H1 (cell line): ENCODE measurements around the gene HIVEP2. TPM values are rescaled to one million over a fixed set of nuclear protein-coding genes. Genes with fewer than 3 reads are reported as not detected.

Source experiments
- CTCF ChIA-PET: fragments of 300-600 bp; sonication (Branson Sonifier 250); formaldehyde crosslinking; loops from one replicate; lab custom pipeline; 2021; ENCODE audit not compliant: partially characterized antibody; lab: Charles Lee
- POLR2A ChIA-PET: fragments of 300-600 bp; sonication (Branson Sonifier 250); formaldehyde crosslinking; loops from one replicate; lab custom pipeline; 2021; ENCODE audit warnings: inconsistent platforms; ENCODE audit not compliant: partially characterized antibody; lab: Charles Lee
- DNase-seq, 2 experiments: peaks; one replicate each; pipeline versions ENCODE4 v3.0.0 to v3.0.0-alpha.2; 2010 to 2022; ENCODE audit warnings: low spot score in 2 of 2, low read depth in 1 of 2, mixed read lengths in 1 of 2
- FAIRE-seq: peaks from 2 replicates; lab custom pipeline; 2011; peaks lifted over from hg19 to GRCh38; lab: Jason Lieb, UNC
- H2AFZ ChIP-seq: 2 replicates; pipeline ENCODE4 v1.8.1; 2012; ENCODE audit warnings: low read length, inconsistent platforms
- H2AK5ac ChIP-seq: 2 replicates; pipeline ENCODE4 v1.6.1; 2013; ENCODE audit warnings: low read depth, low read length
- H2BK120ac ChIP-seq: replicated peaks from 2 replicates; pipeline ENCODE3; 2013; ENCODE audit warnings: low read depth, low read length, inconsistent platforms
- H2BK12ac ChIP-seq: 2 replicates; pipeline ENCODE4 v1.6.1; 2013; ENCODE audit warnings: low read depth, low read length
- H2BK15ac ChIP-seq: 2 replicates; pipeline ENCODE4 v1.6.1; 2013; ENCODE audit warnings: low read length
- H2BK20ac ChIP-seq: 2 replicates; pipeline ENCODE4 v1.6.1; 2013; ENCODE audit warnings: low read length
- H2BK5ac ChIP-seq: 2 replicates; pipeline ENCODE4 v1.6.1; 2013; ENCODE audit warnings: low read depth, low read length
- H3K14ac ChIP-seq: 2 replicates; pipeline ENCODE4 v1.6.1; 2013; ENCODE audit warnings: inconsistent platforms; ENCODE audit not compliant: insufficient read length
- H3K18ac ChIP-seq: 2 replicates; pipeline ENCODE4 v1.6.1; 2013; ENCODE audit warnings: low read length; ENCODE audit errors: extremely low read depth
- H3K23ac ChIP-seq: 2 replicates; pipeline ENCODE4 v1.6.1; 2013; ENCODE audit warnings: inconsistent platforms; ENCODE audit not compliant: insufficient read length
- H3K23me2 ChIP-seq: 2 replicates; pipeline ENCODE4 v1.6.1; 2013; ENCODE audit warnings: low read depth, low read length
- H3K27ac ChIP-seq: 2 replicates; pipeline ENCODE4 v1.6.1; 2011; ENCODE audit warnings: low read depth, low read length, inconsistent platforms
- H3K27me3 ChIP-seq, 4 experiments: replicated peaks in 1 of 4; 1 replicate in 1 of 4; 2 replicates in 3 of 4; pipeline versions ENCODE4 v1.6.1 to v1.8.1; 2011 to 2013; ENCODE audit warnings: low read length in 3 of 4, mild to moderate bottlenecking in 3 of 4, inconsistent platforms in 2 of 4, mixed read lengths in 2 of 4, moderate library complexity in 1 of 4; ENCODE audit not compliant: control insufficient read depth in 3 of 4, insufficient read depth in 3 of 4; ENCODE audit errors: extremely low read depth in 1 of 4
- H3K36me3 ChIP-seq, 4 experiments: 2 replicates each; pipeline versions ENCODE4 v1.6.1 to v1.8.1; 2011 to 2013; ENCODE audit warnings: mild to moderate bottlenecking in 4 of 4, low read length in 3 of 4, moderate library complexity in 2 of 4, control low read depth in 1 of 4, inconsistent platforms in 1 of 4; ENCODE audit not compliant: insufficient read depth in 4 of 4, control insufficient read depth in 2 of 4
- H3K4ac ChIP-seq: replicated peaks from 2 replicates; pipeline ENCODE3; 2013; ENCODE audit warnings: low read length, low read depth, mixed read lengths, inconsistent platforms; ENCODE audit not compliant: insufficient read length
- H3K4me1 ChIP-seq, 4 experiments: replicated peaks in 1 of 4; 1 replicate in 1 of 4; 2 replicates in 3 of 4; pipeline versions ENCODE4 v1.6.1 to v1.8.1; 2011 to 2013; ENCODE audit warnings: low read length in 3 of 4, inconsistent platforms in 2 of 4, mixed read lengths in 1 of 4; ENCODE audit not compliant: insufficient read depth in 4 of 4, control insufficient read depth in 3 of 4
- H3K4me2 ChIP-seq, 2 experiments: 2 replicates each; pipeline versions ENCODE4 v1.6.1 to v1.8.1; 2011 to 2013; ENCODE audit warnings: low read depth in 2 of 2, low read length in 2 of 2, control low read depth in 1 of 2, inconsistent platforms in 1 of 2, mild to moderate bottlenecking in 1 of 2; ENCODE audit not compliant: insufficient read depth in 1 of 2
- H3K4me3 ChIP-seq, 4 experiments: fragments of 200-600, 300-600 bp in 1 of 4; sonication (generic), shearing (Covaris generic), sonication (Bioruptor Twin) in 1 of 4; 2 replicates each; pipeline versions ENCODE4 v1.5.1 to v1.8.1; 2011 to 2016; ENCODE audit warnings: low read length in 4 of 4, low read depth in 3 of 4, control low read depth in 2 of 4, inconsistent platforms in 2 of 4, mild to moderate bottlenecking in 2 of 4, mixed read lengths in 1 of 4, moderate library complexity in 1 of 4; ENCODE audit not compliant: insufficient read depth in 2 of 4; ENCODE audit errors: extremely low read depth in 1 of 4
- H3K56ac ChIP-seq: replicated peaks from 2 replicates; pipeline ENCODE3; 2013; ENCODE audit warnings: low read depth, mild to moderate bottlenecking, mixed read lengths, low read length, inconsistent platforms; ENCODE audit not compliant: insufficient read length
- H3K79me1 ChIP-seq: 2 replicates; pipeline ENCODE4 v1.6.1; 2013; ENCODE audit warnings: low read depth, low read length, control low read depth
- H3K79me2 ChIP-seq, 2 experiments: 2 replicates each; pipeline versions ENCODE4 v1.6.1 to v1.8.1; 2012 to 2013; ENCODE audit warnings: low read length in 2 of 2, mild to moderate bottlenecking in 2 of 2, inconsistent platforms in 1 of 2; ENCODE audit not compliant: insufficient read depth in 2 of 2, control insufficient read depth in 1 of 2
- H3K9ac ChIP-seq, 4 experiments: replicated peaks in 1 of 4; 1 replicate in 1 of 4; 2 replicates in 3 of 4; pipeline versions ENCODE4 v1.6.1 to v1.8.1; 2011 to 2013; ENCODE audit warnings: low read depth in 3 of 4, low read length in 3 of 4, control low read depth in 2 of 4, mild to moderate bottlenecking in 2 of 4, moderate library complexity in 2 of 4, inconsistent platforms in 1 of 4; ENCODE audit errors: extremely low read depth in 1 of 4
- H3K9me3 ChIP-seq, 2 experiments: 2 replicates each; pipeline versions ENCODE4 v1.6.1 to v1.8.1; 2012 to 2013; ENCODE audit warnings: mild to moderate bottlenecking in 2 of 2, moderate library complexity in 2 of 2, control low read depth in 1 of 2, inconsistent platforms in 1 of 2, low read depth in 1 of 2, low read length in 1 of 2, mixed read lengths in 1 of 2; ENCODE audit not compliant: insufficient read depth in 2 of 2
- H4K20me1 ChIP-seq, 2 experiments: replicated peaks in 1 of 2; 2 replicates each; pipeline versions ENCODE3 to v1.8.1; 2011 to 2013; ENCODE audit warnings: inconsistent platforms in 2 of 2, low read length in 2 of 2, mild to moderate bottlenecking in 1 of 2; ENCODE audit not compliant: insufficient read depth in 2 of 2, control insufficient read depth in 1 of 2
- H4K5ac ChIP-seq: 2 replicates; pipeline ENCODE4 v1.6.1; 2013; ENCODE audit warnings: low read length, low read depth, mixed read lengths, inconsistent platforms; ENCODE audit not compliant: insufficient read length
- H4K8ac ChIP-seq: 2 replicates; pipeline ENCODE4 v1.8.0; 2013; ENCODE audit warnings: mild to moderate bottlenecking, moderate library complexity, low read length, inconsistent platforms; ENCODE audit not compliant: insufficient read depth; ENCODE audit errors: extremely low read depth
- H4K91ac ChIP-seq: replicated peaks from 2 replicates; pipeline ENCODE3; 2013; ENCODE audit warnings: low read length, mixed read lengths, inconsistent platforms; ENCODE audit not compliant: insufficient read length
- ASH2L ChIP-seq: fragments of 200-600, 300-600 bp; sonication (generic); IDR thresholded peaks from one replicate; pipeline ENCODE4 v1.7.1; 2017; ENCODE audit warnings: low read length
- GTF2F1 ChIP-seq: IDR thresholded peaks from 2 replicates; pipeline ENCODE4 v1.6.1; 2012; ENCODE audit warnings: low read depth, low read length, improper control_type of control experiment, borderline replicate concordance
- JUND ChIP-seq: IDR thresholded peaks from 2 replicates; pipeline ENCODE4 v1.6.1; 2011; ENCODE audit warnings: mild to moderate bottlenecking, improper control_type of control experiment, low read length
- RAD21 ChIP-seq, 2 experiments: IDR thresholded peaks in 1 of 2; conservative IDR thresholded peaks in 1 of 2; 2 replicates each; pipeline ENCODE4 v1.6.1; 2011; ENCODE audit warnings: low read depth in 2 of 2, low read length in 2 of 2, improper control_type of control experiment in 1 of 2, inconsistent platforms in 1 of 2, mild to moderate bottlenecking in 1 of 2, moderate library complexity in 1 of 2
- TBP ChIP-seq: IDR thresholded peaks from 2 replicates; pipeline ENCODE4 v1.6.1; 2011; ENCODE audit warnings: low read depth, low read length, improper control_type of control experiment
- WGBS, 2 experiments: shearing (Covaris generic) in 1 of 2; methylation state at CpG; one replicate each; pipeline versions ENCODE4 v1.1.6 to v1.1.7; 2013 to 2015; ENCODE audit warnings: low lambda C conversion rate in 2 of 2, mixed read lengths in 2 of 2, inconsistent platforms in 1 of 2, low coverage in 1 of 2, missing lambda C conversion rate in 1 of 2; ENCODE audit not compliant: insufficient replicate concordance in 2 of 2, insufficient coverage in 1 of 2, insufficient read length in 1 of 2; ENCODE audit errors: extremely low coverage in 1 of 2, missing lambda C conversion rate in 1 of 2; 5-methylcytosine and 5-hydroxymethylcytosine counted together
- polyA plus RNA-seq, 7 experiments: library from polyadenylated mRNA; depleted of rRNA in 3 of 7; stranded (reverse) in 5 of 7; unstranded in 2 of 7; fragments of >200 nt in 5 of 7; fragments of 200-250 nt in 2 of 7; gene quantifications; 1 replicate in 5 of 7; 2 replicates in 1 of 7; 4 replicates in 1 of 7; pipeline versions ENCODE4 v1.2.1 to v1.2.3, GENCODE V29; 2011 to 2013; ENCODE audit warnings: missing spikeins in 2 of 7, mixed read lengths in 2 of 7
- total RNA-seq: library from RNA; stranded (reverse); fragmentation: NEBNext Ultra II Directional; extraction: Animal tissue kit (Norgen Biotek cat#: 25700); gene quantifications from 2 replicates; pipeline ENCODE4 v1.2.1, GENCODE V29; 2021

The HIVEP2 gene
- total and polyA plus RNA-seq, 2 of the 8 experiments (the other 6 are each of a cell fraction or from before 2014, with no cell fraction given), result 2.2 to 6.1 TPM

DNA sequence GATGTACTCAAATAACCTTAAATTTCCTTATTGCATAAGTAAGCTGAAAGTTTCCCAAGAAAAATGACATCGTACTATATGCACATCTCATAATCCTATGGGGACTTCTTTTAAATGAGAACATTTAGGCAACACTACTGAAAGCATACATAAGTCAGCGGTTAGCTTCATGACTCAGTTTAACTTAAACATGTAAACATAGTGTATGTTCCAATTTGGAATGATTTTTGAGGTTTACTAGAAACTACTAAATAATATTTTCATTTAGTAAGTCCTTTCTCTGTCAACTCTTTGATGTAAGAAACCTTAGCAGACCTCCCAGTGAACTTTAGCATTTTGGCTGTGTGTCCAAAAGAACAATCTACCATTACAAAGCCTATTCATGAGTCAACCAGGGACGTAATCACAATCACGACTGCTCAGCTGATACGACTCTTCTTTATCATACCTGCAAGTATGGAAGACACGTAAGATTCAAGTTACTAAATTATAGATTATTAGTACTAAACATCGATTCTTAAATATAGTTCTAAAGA is 19.3 kb downstream of the HIVEP2 start:
- H3K27ac ChIP-seq, result no peak overlapping the region
- H3K79me2 ChIP-seq, result no peaks in the 10 kb centered on the region
- no peak overlapping the region for H3K4ac ChIP-seq
- no peak overlapping the region for H3K9ac ChIP-seq
- no peak overlapping the region for H3K23ac ChIP-seq
- H3K9me3 ChIP-seq, result no peaks in the 10 kb centered on the region
- no peak overlapping the region for H4K8ac ChIP-seq
- no peak overlapping the region for H4K5ac ChIP-seq
- no peaks in the 10 kb centered on the region for H3K79me1 ChIP-seq
- DNase-seq, result no peak
- FAIRE-seq, result no peak
- H2BK5ac ChIP-seq, result no peak overlapping the region
- 81% methylated on average over 7 of the region's 7 CpGs; no CpG with 5 or more reads in 1 of the 2 experiments for WGBS, 2 experiments
- H3K27me3 ChIP-seq, result no peaks in the 10 kb centered on the region; a peak in 1 of 7 replicates
- H4K91ac ChIP-seq, result no peak overlapping the region
- no peak for TF ChIP-seq GTF2F1
- TF ChIP-seq ASH2L, result no peak
- TF ChIP-seq TBP, result no peak
- no peak for TF ChIP-seq JUND
- TF ChIP-seq RAD21 (IDR thresholded peaks at IDR 0.05 in 1 of 2, conservative IDR thresholded peaks at IDR 0.05 in 1 of 2; ENCODE audit: low read depth in 2 of 2, low read length in 2 of 2), result no peak
- no peak overlapping the region for H2BK15ac ChIP-seq
- H3K4me1 ChIP-seq, result peaks cover 0 to 4% (median 0%) of the 10 kb centered on the region in 4 experiments; a peak in 2 of 7 replicates
- H4K20me1 ChIP-seq, result no peaks in the 10 kb centered on the region
- no peak overlapping the region for H3K14ac ChIP-seq
- POLR2A ChIA-PET, result interaction anchor here (2.0 kb wide), 1 partner anchor 20 kb away, joined by 10 read pairs; the partner anchor contains the start of gene HIVEP2
- no peak overlapping the region for H2BK120ac ChIP-seq
- no peak overlapping the region for H2AFZ ChIP-seq
- CTCF ChIA-PET, result interaction anchor here (1.6 kb wide), 1 partner anchor 8 kb away, joined by 4 read pairs; no protein-coding TSS in a partner anchor
- peak overlapping the region in 1 of 2 experiments; percentile 44; a peak in 2 of 4 replicates for H3K4me2 ChIP-seq
- H2AK5ac ChIP-seq, result no peak overlapping the region
- no peaks in the 10 kb centered on the region; the same call in 1 of the 2 replicates for H3K23me2 ChIP-seq
- no peak overlapping the region for H2BK20ac ChIP-seq
- H3K4me3 ChIP-seq, result no peak overlapping the region
- H3K36me3 ChIP-seq, result no peaks in the 10 kb centered on the region
- no peak overlapping the region for H3K18ac ChIP-seq
- H3K56ac ChIP-seq, result no peak overlapping the region
- H2BK12ac ChIP-seq, result no peak overlapping the region
